Adrenal gland (tissue), 12 donors: ENCODE data around the gene SLC25A23. TPM values are rescaled to one million over a fixed set of nuclear protein-coding genes. Genes with fewer than 3 reads are reported as not detected.
A peak's percentile ranks its signal among the peaks of the same experiment; 100 is the strongest.

Experiments
- DNase-seq, 7 donors: peaks; one replicate each; pipeline ENCODE4 v3.0.0-alpha.2; 2019 to 2020
- H3K27ac ChIP-seq, 5 donors: fragments of 200-600 bp; sonication (generic) in 4 of 5; 1 replicate in 3 of 5; 2 replicates in 2 of 5; pipeline versions ENCODE4 v1.5.1 to v1.8.0; 2016 to 2020; ENCODE audit warnings: mild to moderate bottlenecking in 1 of 5
- H3K27me3 ChIP-seq: fragments of 200-600 bp; 2 replicates; pipeline ENCODE4 v1.8.0; 2021
- H3K36me3 ChIP-seq, 2 donors: fragments of 200-600 bp; replicated peaks in 1 of 2; 1 replicate in 1 of 2; 2 replicates in 1 of 2; pipeline versions ENCODE4 v1.5.1 to v1.8.0; 2018 to 2022
- H3K4me1 ChIP-seq, 2 donors: fragments of 200-600 bp; replicated peaks in 1 of 2; 1 replicate in 1 of 2; 2 replicates in 1 of 2; pipeline versions ENCODE4 v1.5.1 to v1.8.0; 2018 to 2021
- H3K4me3 ChIP-seq, 4 donors: fragments of 200-600 bp; sonication (generic) in 3 of 4; one replicate each; pipeline ENCODE4 v1.5.1; 2016 to 2018
- H3K9me3 ChIP-seq, 3 donors: fragments of 200-600 bp; sonication (generic) in 1 of 3; replicated peaks in 1 of 3; 1 replicate in 2 of 3; 2 replicates in 1 of 3; pipeline versions ENCODE4 v1.5.1 to v1.8.0; 2016 to 2021
- POLR2A ChIP-seq, 2 donors: fragments of 450-650 bp; IDR thresholded peaks; one replicate each; pipeline ENCODE4 v1.6.1; 2017; ENCODE audit warnings: antibody characterized with exemption in 2 of 2, mild to moderate bottlenecking in 2 of 2, moderate library complexity in 1 of 2
- WGBS, 4 donors: extraction: QIAGEN DNeasy Blood & Tissue Kit in 2 of 4; methylation state at CpG; one replicate each; pipeline versions ENCODE4 v1.1.5 to v1.1.7; 2013 to 2017; 5-methylcytosine and 5-hydroxymethylcytosine counted together
- intact Hi-C, 2 donors: fragments of 100-400 bp; cut with DNase I; formaldehyde crosslinking; loops; one replicate each; pipeline versions ENCODE4 v1.14.1 to v1.15.0; 2022 to 2023
- microRNA-seq, 3 donors: library from miRNA; unstranded; fragments of <30 nt; microRNA quantifications; one replicate each; pipeline ENCODE4, GENCODE V29; 2017 to 2020
- polyA plus RNA-seq, 3 donors: library from polyadenylated mRNA; stranded (reverse); fragments of 200-250 nt in 2 of 3; fragments of 350-450 nt in 1 of 3; fragmentation: Illumina TruSeq in 1 of 3; extraction: RNeasy Lipid Tissue Mini Kit (QIAGEN cat#74804) in 1 of 3; gene quantifications; one replicate each; pipeline ENCODE4 v1.2.3, GENCODE V29; 2013 to 2014
- small RNA-seq, 2 donors: library from RNA; depleted of rRNA; stranded (forward); fragments of <200 nt; gene quantifications; one replicate each; pipeline ENCODE3, GENCODE V24; 2016
- total RNA-seq, 9 donors: library from RNA; depleted of rRNA in 4 of 9; stranded (reverse); fragments of >200 nt in 4 of 9; fragments of 120-200 nt in 1 of 9; fragmentation: NEBNext Ultra II Directional in 1 of 9; extraction: Animal tissue kit (Norgen Biotek cat#: 25700) in 1 of 9; gene quantifications; one replicate each; pipeline versions ENCODE4 v1.1.0 to v1.2.4, GENCODE V29; 2013 to 2023
- TF ChIP-seq, protein P1 (sequence below), 6 experiments: fragments of 450-650 bp in 4 of 6; fragments of 200-600 bp in 2 of 6; sonication (generic) in 1 of 6; IDR thresholded peaks; 1 replicate in 5 of 6; 2 replicates in 1 of 6; pipeline versions ENCODE4 v1.5.1 to v1.8.0; 2016 to 2021; ENCODE audit warnings: antibody characterized with exemption in 6 of 6, mild to moderate bottlenecking in 2 of 6, moderate library complexity in 1 of 6
- donor health status: healthy with polysubstance abuse.
- donor health status: Bipolar disorder and iron deficiency.
- donor health status: DM: yes; HTN: yes; CAD: no.
- donor health status: DM: no; HTN: no; CAD: no.
- donor health status: DM: no; HTN: no; CAD: no.
- donor health status: DM: yes; HTN: yes; CAD: no.

SLC25A23 gene
- total and polyA plus RNA-seq, 12 donors, result 41.2 to 189 (median 69.1) TPM

DNA sequence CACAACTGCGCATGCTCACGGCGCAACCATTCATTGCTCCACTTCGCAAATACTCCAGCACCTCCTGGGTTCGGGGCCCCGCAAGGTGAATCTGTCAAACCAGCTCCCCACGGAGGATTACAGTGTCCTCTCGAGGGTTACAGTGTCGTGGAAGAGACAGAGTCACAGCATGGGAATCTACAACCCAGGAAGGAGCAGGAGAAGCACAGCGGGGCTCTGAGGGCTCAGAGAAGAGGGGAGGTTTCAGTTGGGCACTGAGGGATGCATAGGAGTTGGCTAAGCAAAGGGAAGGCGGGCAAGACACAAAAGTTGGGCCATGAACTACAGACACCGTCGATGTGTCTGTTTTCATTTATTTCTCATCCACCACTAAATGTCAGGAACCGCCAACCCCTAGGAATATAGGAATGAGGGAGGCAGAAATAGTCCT is 65.6 kb downstream of the SLC25A23 start:
- Histone ChIP-seq H3K4me3 (peak overlapping the region in 2 of 4 donors; percentile 83 to 86), H3K36me3 (peaks cover 0 to 18% of the 10 kb centered on the region in 2 donors), H3K4me1 (peaks cover 11 to 13% of the 10 kb centered on the region in 2 donors), H3K27ac (peak overlapping the region in 4 of 5 donors; percentile 84 to 94 (median 88)), H3K27me3 (no peaks in the 10 kb centered on the region), H3K9me3 (no peaks in the 10 kb centered on the region)
- no peak for DNase-seq
- TF ChIP-seq, protein P1, sequence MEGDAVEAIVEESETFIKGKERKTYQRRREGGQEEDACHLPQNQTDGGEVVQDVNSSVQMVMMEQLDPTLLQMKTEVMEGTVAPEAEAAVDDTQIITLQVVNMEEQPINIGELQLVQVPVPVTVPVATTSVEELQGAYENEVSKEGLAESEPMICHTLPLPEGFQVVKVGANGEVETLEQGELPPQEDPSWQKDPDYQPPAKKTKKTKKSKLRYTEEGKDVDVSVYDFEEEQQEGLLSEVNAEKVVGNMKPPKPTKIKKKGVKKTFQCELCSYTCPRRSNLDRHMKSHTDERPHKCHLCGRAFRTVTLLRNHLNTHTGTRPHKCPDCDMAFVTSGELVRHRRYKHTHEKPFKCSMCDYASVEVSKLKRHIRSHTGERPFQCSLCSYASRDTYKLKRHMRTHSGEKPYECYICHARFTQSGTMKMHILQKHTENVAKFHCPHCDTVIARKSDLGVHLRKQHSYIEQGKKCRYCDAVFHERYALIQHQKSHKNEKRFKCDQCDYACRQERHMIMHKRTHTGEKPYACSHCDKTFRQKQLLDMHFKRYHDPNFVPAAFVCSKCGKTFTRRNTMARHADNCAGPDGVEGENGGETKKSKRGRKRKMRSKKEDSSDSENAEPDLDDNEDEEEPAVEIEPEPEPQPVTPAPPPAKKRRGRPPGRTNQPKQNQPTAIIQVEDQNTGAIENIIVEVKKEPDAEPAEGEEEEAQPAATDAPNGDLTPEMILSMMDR (IDR thresholded peaks at IDR 0.05), result no peak
- no peak for TF ChIP-seq POLR2A (IDR thresholded peaks at IDR 0.05)
- intact Hi-C loops, result no loop called here
- WGBS, 4 donors, result 23 to 45% (median 27%) methylated on average over 8 to 14 of the region's 14 CpGs

DNA sequence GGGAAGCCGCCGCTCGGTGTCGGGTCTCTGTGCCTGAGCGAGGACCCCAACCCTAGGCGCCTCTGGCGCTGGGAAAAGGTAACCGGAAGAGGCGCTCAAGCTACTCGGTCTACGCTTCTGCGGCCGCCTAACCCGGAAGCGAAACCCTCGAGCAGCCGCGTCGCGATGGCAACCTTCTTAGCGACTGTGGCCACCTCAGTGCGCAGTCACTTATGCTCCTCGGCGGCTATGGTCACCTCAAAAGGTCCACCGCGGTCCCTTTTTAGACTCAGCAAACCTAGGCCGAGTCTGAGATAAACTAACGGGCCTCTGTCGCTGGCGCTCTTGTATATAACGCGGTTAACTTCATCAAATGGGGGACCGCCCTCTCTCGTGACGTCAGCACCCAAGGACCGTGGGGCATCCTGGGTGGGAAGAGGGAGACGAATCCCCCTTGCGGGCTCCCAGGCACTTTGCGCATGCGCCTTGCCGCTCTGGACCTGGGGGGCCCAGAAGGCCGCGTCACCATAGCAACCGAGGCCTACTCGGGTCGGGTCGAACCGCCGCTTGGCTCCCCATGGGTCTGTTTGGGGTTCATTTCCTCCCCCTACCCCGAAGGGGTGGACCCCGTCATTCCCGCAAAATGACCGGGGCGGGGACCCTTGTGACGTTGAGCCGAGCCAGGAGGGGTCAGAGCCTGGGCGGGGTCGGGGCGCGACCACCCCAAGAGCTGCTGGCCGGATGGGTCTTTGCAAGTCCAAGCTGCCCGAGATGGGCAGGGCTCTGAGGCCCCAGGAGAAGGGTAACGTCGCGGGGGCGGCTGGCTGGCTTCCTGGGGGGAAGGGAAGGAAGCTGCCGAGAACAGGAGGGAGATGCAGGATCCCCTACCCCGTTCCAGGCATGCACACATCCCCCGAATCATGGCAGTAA is 66.3 kb downstream of the SLC25A23 start, which contains the start of gene GTF2F1:
Gene GTF2F1, minus strand, starts transcription at position 91 of the 909 bp plus-strand sequence. CDS start 169 bp downstream, outside the sequence.
- peak within 1 kb of the TSS; percentile 53 to 86 (median 68) for H3K4me3 ChIP-seq
- no peaks in the 10 kb centered on the region for H3K27me3 ChIP-seq
- H3K4me1 ChIP-seq, result peaks cover 11 to 13% of the 10 kb centered on the region in 2 donors
- H3K9me3 ChIP-seq, result no peaks in the 10 kb centered on the region
- H3K27ac ChIP-seq, result peak within 1 kb of the TSS; percentile 61 to 94 (median 86)
- intact Hi-C loops, result no loop called here
- WGBS, 4 donors, result 0% methylated on average over 11 to 69 of the region's 69 CpGs
- DNase-seq, result peak; percentile 90 to 96 (median 94)
- peaks cover 0 to 25% of the 10 kb centered on the region in 2 donors for H3K36me3 ChIP-seq
- peak in 1 of 2 donors; percentile 36 for TF ChIP-seq POLR2A (IDR thresholded peaks at IDR 0.05)
- TF ChIP-seq, protein P1 (IDR thresholded peaks at IDR 0.05), result peak in 2 of 6 experiments; percentile 14

DNA sequence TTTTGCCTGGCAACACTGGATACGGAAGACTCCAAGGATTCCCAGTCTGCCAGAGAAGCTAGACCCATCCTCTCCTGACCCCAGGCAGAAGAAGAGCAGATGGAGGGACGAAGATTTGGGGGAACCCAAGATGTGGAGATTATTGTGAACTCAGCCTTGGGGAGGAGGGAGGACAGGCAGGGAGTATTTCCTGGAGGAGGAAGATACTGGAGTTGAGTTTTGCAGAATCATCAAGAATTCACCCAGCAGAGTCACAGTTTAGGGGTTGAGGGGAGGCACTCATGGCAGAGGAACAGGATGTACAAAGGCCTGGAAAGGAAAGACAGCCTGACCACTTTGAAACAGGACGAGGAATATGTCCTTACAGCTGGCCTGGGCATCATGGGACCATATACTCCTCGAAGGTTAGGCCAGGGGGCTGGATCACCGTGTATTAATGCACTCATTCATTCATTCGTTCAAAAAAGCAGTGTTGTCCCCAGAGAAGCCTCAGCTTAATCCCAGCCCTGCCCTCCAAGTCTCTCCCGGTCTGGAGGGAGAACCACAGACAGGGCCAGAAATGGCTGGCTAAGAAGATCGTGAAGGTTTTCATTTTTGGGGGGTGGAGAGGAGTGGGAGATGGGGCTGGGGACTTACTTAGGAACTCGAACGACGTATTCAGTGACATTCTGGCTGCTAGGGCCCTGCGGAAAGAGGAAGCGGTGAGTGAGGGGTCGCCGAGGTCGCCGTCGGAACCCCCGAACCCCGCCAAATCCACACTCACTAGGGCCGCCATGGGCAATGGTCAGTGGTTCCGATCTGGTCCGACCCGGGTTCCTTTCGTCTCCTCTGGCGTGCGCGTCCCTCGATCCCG is 67.1 kb downstream of the SLC25A23 start:
- no peak for TF ChIP-seq POLR2A (IDR thresholded peaks at IDR 0.05)
- TF ChIP-seq, protein P1 (IDR thresholded peaks at IDR 0.05), result no peak
- H3K27me3 ChIP-seq, result no peaks in the 10 kb centered on the region
- H3K27ac ChIP-seq, result peak overlapping the region in 4 of 5 donors; percentile 84 to 94 (median 88)
- H3K9me3 ChIP-seq, result no peaks in the 10 kb centered on the region
- peaks cover 0 to 34% of the 10 kb centered on the region in 2 donors for H3K36me3 ChIP-seq
- DNase-seq, result no peak
- peaks cover 11 to 13% of the 10 kb centered on the region in 2 donors for H3K4me1 ChIP-seq
- WGBS, 4 donors, result 6 to 12% (median 7%) methylated on average over 14 to 30 of the region's 30 CpGs
- peak overlapping the region; percentile 53 to 86 (median 68) for H3K4me3 ChIP-seq
- intact Hi-C loops, result no loop called here

Small RNAs within 50 kb of the gene (microRNA-seq; reads per million reads assigned to microRNA genes)
- gene MIR3940 (2.2 to 318 (median 56.5) reads per million in 3 donors), gene MIR6790 (0 to 0.28 (median 0) reads per million in 3 donors)

Small RNAs within 50 kb of the gene (small RNA-seq; reads per million reads assigned to genes)
- gene AC010503.2, result 0 reads per million in 2 donors
- gene MIR6790, result 0 reads per million in 2 donors

Other genes with a start within 250 kb of the SLC25A23 start
- 10 to 100 TPM in 8 of 9 donors, 1 to 10 TPM in 1; 9.3 to 66.3 (median 22.8) TPM for gene MLLT1, start 179.8 kb downstream of the SLC25A23 start, total RNA-seq
- gene MLLT1, start 179.8 kb downstream of the SLC25A23 start, polyA plus RNA-seq, result 10 to 100 TPM; 10.4 to 41.1 (median 33.6) TPM
- under 1 TPM in 1 of 9 donors, not detected in 8; 0.11 TPM for gene ACER1, start 126.2 kb downstream of the SLC25A23 start, total RNA-seq
- gene ACER1, start 126.2 kb downstream of the SLC25A23 start, polyA plus RNA-seq, result under 1 TPM in 1 of 3 donors, not detected in 2; 0.16 TPM
- gene CLPP, start 98.3 kb downstream of the SLC25A23 start, total RNA-seq, result 100 to 1,000 TPM in 5 of 9 donors, 10 to 100 TPM in 4; 81.6 to 151 (median 101) TPM
- 10 to 100 TPM; 35.7 to 69.8 (median 57.2) TPM for gene CLPP, start 98.3 kb downstream of the SLC25A23 start, polyA plus RNA-seq
- 100 to 1,000 TPM in 3 of 9 donors, 10 to 100 TPM in 6; 63.8 to 137 (median 86.8) TPM for gene ALKBH7, start 87.0 kb downstream of the SLC25A23 start, total RNA-seq
- 10 to 100 TPM in 2 of 3 donors, 1 to 10 TPM in 1; 3.2 to 59.2 (median 52.9) TPM for gene ALKBH7, start 87.0 kb downstream of the SLC25A23 start, polyA plus RNA-seq
- 1 to 10 TPM in 7 of 9 donors, under 1 TPM in 2; 0.48 to 3.6 (median 1.3) TPM for gene PSPN, start 83.9 kb downstream of the SLC25A23 start, total RNA-seq
- gene PSPN, start 83.9 kb downstream of the SLC25A23 start, polyA plus RNA-seq, result 1 to 10 TPM in 1 of 3 donors, under 1 TPM in 2; 0.67 to 2.3 (median 0.86) TPM
- 10 to 100 TPM; 29.0 to 67.3 (median 48.6) TPM for gene GTF2F1, start 66.6 kb downstream of the SLC25A23 start, total RNA-seq
- 10 to 100 TPM; 57.1 to 79.1 (median 73.1) TPM for gene GTF2F1, start 66.6 kb downstream of the SLC25A23 start, polyA plus RNA-seq
- 100 to 1,000 TPM in 6 of 9 donors, 10 to 100 TPM in 3; 44.6 to 261 (median 143) TPM for gene KHSRP, start 35.0 kb downstream of the SLC25A23 start, total RNA-seq
- 100 to 1,000 TPM in 1 of 3 donors, 10 to 100 TPM in 2; 59.1 to 175 (median 67.7) TPM for gene KHSRP, start 35.0 kb downstream of the SLC25A23 start, polyA plus RNA-seq
- under 1 TPM in 4 of 9 donors, not detected in 5; 0.18 to 0.46 (median 0.29) TPM for gene SLC25A41, start 26.0 kb downstream of the SLC25A23 start, total RNA-seq
- gene SLC25A41, start 26.0 kb downstream of the SLC25A23 start, polyA plus RNA-seq, result 1 to 10 TPM in 1 of 3 donors, under 1 TPM in 1, not detected in 1; 0.54 to 1.4 TPM
- gene CRB3, start 4.5 kb upstream of the SLC25A23 start, total RNA-seq, result under 1 TPM in 5 of 9 donors, not detected in 4; 0.28 to 0.95 (median 0.72) TPM
- gene CRB3, start 4.5 kb upstream of the SLC25A23 start, polyA plus RNA-seq, result 1 to 10 TPM in 1 of 3 donors, under 1 TPM in 1, not detected in 1; 0.51 to 1.4 TPM
- 1 to 10 TPM in 7 of 9 donors, under 1 TPM in 2; 0.66 to 7.6 (median 4.4) TPM for gene DENND1C, start 22.0 kb upstream of the SLC25A23 start, total RNA-seq
- 10 to 100 TPM in 1 of 3 donors, 1 to 10 TPM in 2; 1.4 to 12.1 (median 6.6) TPM for gene DENND1C, start 22.0 kb upstream of the SLC25A23 start, polyA plus RNA-seq
- 100 to 1,000 TPM in 6 of 9 donors, 10 to 100 TPM in 3; 60.1 to 752 (median 166) TPM for gene TUBB4A, start 42.5 kb upstream of the SLC25A23 start, total RNA-seq
- gene TUBB4A, start 42.5 kb upstream of the SLC25A23 start, polyA plus RNA-seq, result 100 to 1,000 TPM in 1 of 3 donors, 10 to 100 TPM in 2; 50.4 to 560 (median 63.1) TPM
- gene TNFSF9, start 71.2 kb upstream of the SLC25A23 start, total RNA-seq, result 1 to 10 TPM in 4 of 9 donors, under 1 TPM in 4, not detected in 1; 0.50 to 1.6 (median 0.89) TPM
- gene TNFSF9, start 71.2 kb upstream of the SLC25A23 start, polyA plus RNA-seq, result under 1 TPM; 0.16 to 0.40 (median 0.32) TPM
- under 1 TPM in 1 of 9 donors, not detected in 8; 0.27 TPM for gene CD70, start 131.4 kb upstream of the SLC25A23 start, total RNA-seq
- under 1 TPM in 1 of 3 donors, not detected in 2; 0.34 TPM for gene CD70, start 131.4 kb upstream of the SLC25A23 start, polyA plus RNA-seq
- 1 to 10 TPM in 2 of 9 donors, under 1 TPM in 6, not detected in 1; under 0.01 to 2.5 (median 0.56) TPM for gene TNFSF14, start 210.4 kb upstream of the SLC25A23 start, total RNA-seq
- gene TNFSF14, start 210.4 kb upstream of the SLC25A23 start, polyA plus RNA-seq, result 1 to 10 TPM in 2 of 3 donors, under 1 TPM in 1; 0.60 to 3.5 (median 3.0) TPM